Panc1 (cell line): ENCODE data around the gene HSD17B7. TPM values are rescaled to one million over a fixed set of nuclear protein-coding genes. Genes with fewer than 3 reads are reported as not detected.

Experiments
- ATAC-seq: fragments of 200-7000 bp; cut with Tn5 transposase; 2 replicates; pipeline ENCODE4 v1.9.1; 2020; ENCODE audit warnings: mild to moderate bottlenecking, moderate library complexity
- BruUV-seq: library from RNA; stranded (reverse); fragments of 400-500 nt; replicated peaks from 2 replicates; lab custom pipeline; 2021; lab: Mats Ljungman, UMichigan
- CTCF ChIA-PET: fragments of 300-600 bp; sonication (Branson Sonifier 250); formaldehyde crosslinking; loops from one replicate; lab custom pipeline; 2022; ENCODE audit warnings: antibody characterized with exemption; lab: Charles Lee
- POLR2A ChIA-PET: fragments of 300-600 bp; sonication (Branson Sonifier 250); formaldehyde crosslinking; loops from one replicate; lab custom pipeline; 2022; ENCODE audit warnings: antibody characterized with exemption; lab: Charles Lee
- DNase-seq: peaks from one replicate; pipeline ENCODE4 v3.0.0-alpha.2; 2010; ENCODE audit warnings: low read depth, low spot score
- H3K27ac ChIP-seq: 2 replicates; pipeline ENCODE4 v1.5.1; 2011; ENCODE audit warnings: mild to moderate bottlenecking, low read length, inconsistent platforms
- H3K27me3 ChIP-seq: fragments of 200-500 bp; sonication (Bioruptor generic); 2 replicates; pipeline ENCODE4 v1.6.0; 2014; ENCODE audit warnings: low read length, inconsistent platforms; ENCODE audit not compliant: control insufficient read depth, insufficient read depth
- H3K36me3 ChIP-seq: fragments of 200-500 bp; sonication (Bioruptor generic); 2 replicates; pipeline ENCODE4 v1.5.1; 2014; ENCODE audit warnings: inconsistent platforms, mild to moderate bottlenecking, low read length, moderate library complexity; ENCODE audit not compliant: control insufficient read depth, insufficient read depth
- H3K4me1 ChIP-seq: 2 replicates; pipeline ENCODE4 v1.5.1; 2011; ENCODE audit warnings: inconsistent platforms, mild to moderate bottlenecking, low read length, moderate library complexity; ENCODE audit not compliant: control insufficient read depth, insufficient read depth
- H3K4me3 ChIP-seq, 2 experiments: 2 replicates each; pipeline ENCODE4 v1.5.1; 2011 to 2012; ENCODE audit warnings: low read depth in 2 of 2, low read length in 2 of 2, mild to moderate bottlenecking in 2 of 2, inconsistent platforms in 1 of 2, moderate library complexity in 1 of 2
- H3K9me3 ChIP-seq: fragments of 200-500 bp; sonication (Bioruptor generic); 2 replicates; pipeline ENCODE4 v1.5.1; 2014; ENCODE audit warnings: low read depth, mild to moderate bottlenecking, inconsistent platforms, low read length, moderate library complexity; ENCODE audit not compliant: control insufficient read depth, insufficient read depth
- POLR2AphosphoS5 ChIP-seq: IDR thresholded peaks from 2 replicates; pipeline ENCODE4 v1.6.1; 2012; ENCODE audit warnings: mild to moderate bottlenecking, low read depth, low read length, moderate library complexity
- SIN3A ChIP-seq: IDR thresholded peaks from 2 replicates; pipeline ENCODE4 v1.6.1; 2012; ENCODE audit warnings: low read depth, mild to moderate bottlenecking, low read length, moderate library complexity, borderline replicate concordance; ENCODE audit not compliant: insufficient read depth
- TCF7L2 ChIP-seq: IDR thresholded peaks from 2 replicates; pipeline ENCODE4 v1.6.1; 2011; ENCODE audit warnings: mild to moderate bottlenecking, low read depth, low read length, inconsistent platforms
- in situ Hi-C: cut with HindIII; loops from 2 replicates; pipeline ENCODE4 v1.10.0; 2016; ENCODE audit warnings: low sequenced_read_pairs, low pct_unique_long_range_greater_than_20kb
- intact Hi-C: fragments of 100-400 bp; cut with micrococcal nuclease; formaldehyde crosslinking; loops from one replicate; pipeline ENCODE4 v1.10.0; 2022; ENCODE audit not compliant: unreplicated experiment
- total RNA-seq: library from RNA; stranded (reverse); gene quantifications from one replicate; pipeline ENCODE4 v1.2.1, GENCODE V29; 2021; ENCODE audit not compliant: unreplicated experiment
- TF ChIP-seq, protein P1 (sequence below), 2 experiments: IDR thresholded peaks; 2 replicates each; pipeline ENCODE4 v1.6.1; 2011 to 2012; ENCODE audit warnings: low read depth in 2 of 2, control low read depth in 1 of 2, low read length in 1 of 2, mild to moderate bottlenecking in 1 of 2, moderate library complexity in 1 of 2; ENCODE audit not compliant: insufficient read depth in 1 of 2
- TF ChIP-seq, protein P2 (sequence below): fragments of 450-650 bp; IDR thresholded peaks from 2 replicates; pipeline ENCODE4 v1.5.1; 2017; ENCODE audit warnings: mild to moderate bottlenecking

HSD17B7 gene
- total RNA-seq, 1 experiment from 2014 or later, result 24.6 TPM

DNA sequence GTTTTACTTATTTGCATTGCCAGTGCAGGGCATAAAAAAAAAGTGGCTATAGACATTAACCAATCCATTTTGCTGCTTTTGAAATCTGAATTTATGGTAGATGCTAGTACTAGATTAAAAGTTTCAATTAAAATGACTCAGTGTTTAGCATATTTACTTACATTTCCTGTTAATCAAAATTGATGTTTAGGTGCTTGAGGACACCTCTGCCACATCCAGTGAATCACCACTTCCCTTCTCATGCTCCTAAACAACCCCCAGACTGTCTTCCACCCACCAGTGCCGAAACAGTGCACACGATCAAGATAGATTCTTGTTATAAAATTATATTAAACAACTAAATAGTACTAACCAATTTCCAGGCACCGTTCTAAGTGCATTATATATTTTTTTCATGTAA lies 32.7 kb downstream of the HSD17B7 start:
- no peak for ATAC-seq
- BruUV-seq, result no TSS peak
- POLR2A ChIA-PET, result no interaction called here
- in situ Hi-C loops, result no loop called here
- H3K4me3 ChIP-seq, result no peak overlapping the region
- H3K27ac ChIP-seq, result no peak overlapping the region
- CTCF ChIA-PET, result interaction anchor here (0.7 to 0.9 kb wide), 2 partner anchors 23 to 34 kb away, joined by 3 to 4 read pairs; no protein-coding TSS in a partner anchor
- intact Hi-C loops, result no loop called here
- peaks cover 4% of the 10 kb centered on the region; the same call in 1 of the 2 replicates for H3K27me3 ChIP-seq
- H3K9me3 ChIP-seq, result no peaks in the 10 kb centered on the region
- no peaks in the 10 kb centered on the region; the same call in 1 of the 2 replicates for H3K4me1 ChIP-seq
- H3K36me3 ChIP-seq, result no peaks in the 10 kb centered on the region
- DNase-seq, result no peak
- TF ChIP-seq TCF7L2 (no peak), POLR2AphosphoS5 (no peak), SIN3A (no peak)
- TF ChIP-seq, protein P1, sequence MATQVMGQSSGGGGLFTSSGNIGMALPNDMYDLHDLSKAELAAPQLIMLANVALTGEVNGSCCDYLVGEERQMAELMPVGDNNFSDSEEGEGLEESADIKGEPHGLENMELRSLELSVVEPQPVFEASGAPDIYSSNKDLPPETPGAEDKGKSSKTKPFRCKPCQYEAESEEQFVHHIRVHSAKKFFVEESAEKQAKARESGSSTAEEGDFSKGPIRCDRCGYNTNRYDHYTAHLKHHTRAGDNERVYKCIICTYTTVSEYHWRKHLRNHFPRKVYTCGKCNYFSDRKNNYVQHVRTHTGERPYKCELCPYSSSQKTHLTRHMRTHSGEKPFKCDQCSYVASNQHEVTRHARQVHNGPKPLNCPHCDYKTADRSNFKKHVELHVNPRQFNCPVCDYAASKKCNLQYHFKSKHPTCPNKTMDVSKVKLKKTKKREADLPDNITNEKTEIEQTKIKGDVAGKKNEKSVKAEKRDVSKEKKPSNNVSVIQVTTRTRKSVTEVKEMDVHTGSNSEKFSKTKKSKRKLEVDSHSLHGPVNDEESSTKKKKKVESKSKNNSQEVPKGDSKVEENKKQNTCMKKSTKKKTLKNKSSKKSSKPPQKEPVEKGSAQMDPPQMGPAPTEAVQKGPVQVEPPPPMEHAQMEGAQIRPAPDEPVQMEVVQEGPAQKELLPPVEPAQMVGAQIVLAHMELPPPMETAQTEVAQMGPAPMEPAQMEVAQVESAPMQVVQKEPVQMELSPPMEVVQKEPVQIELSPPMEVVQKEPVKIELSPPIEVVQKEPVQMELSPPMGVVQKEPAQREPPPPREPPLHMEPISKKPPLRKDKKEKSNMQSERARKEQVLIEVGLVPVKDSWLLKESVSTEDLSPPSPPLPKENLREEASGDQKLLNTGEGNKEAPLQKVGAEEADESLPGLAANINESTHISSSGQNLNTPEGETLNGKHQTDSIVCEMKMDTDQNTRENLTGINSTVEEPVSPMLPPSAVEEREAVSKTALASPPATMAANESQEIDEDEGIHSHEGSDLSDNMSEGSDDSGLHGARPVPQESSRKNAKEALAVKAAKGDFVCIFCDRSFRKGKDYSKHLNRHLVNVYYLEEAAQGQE (IDR thresholded peaks at IDR 0.05; ENCODE audit: insufficient read depth in 1 of 2, low read depth in 2 of 2, low read length in 1 of 2), result no peak
- TF ChIP-seq, protein P2, sequence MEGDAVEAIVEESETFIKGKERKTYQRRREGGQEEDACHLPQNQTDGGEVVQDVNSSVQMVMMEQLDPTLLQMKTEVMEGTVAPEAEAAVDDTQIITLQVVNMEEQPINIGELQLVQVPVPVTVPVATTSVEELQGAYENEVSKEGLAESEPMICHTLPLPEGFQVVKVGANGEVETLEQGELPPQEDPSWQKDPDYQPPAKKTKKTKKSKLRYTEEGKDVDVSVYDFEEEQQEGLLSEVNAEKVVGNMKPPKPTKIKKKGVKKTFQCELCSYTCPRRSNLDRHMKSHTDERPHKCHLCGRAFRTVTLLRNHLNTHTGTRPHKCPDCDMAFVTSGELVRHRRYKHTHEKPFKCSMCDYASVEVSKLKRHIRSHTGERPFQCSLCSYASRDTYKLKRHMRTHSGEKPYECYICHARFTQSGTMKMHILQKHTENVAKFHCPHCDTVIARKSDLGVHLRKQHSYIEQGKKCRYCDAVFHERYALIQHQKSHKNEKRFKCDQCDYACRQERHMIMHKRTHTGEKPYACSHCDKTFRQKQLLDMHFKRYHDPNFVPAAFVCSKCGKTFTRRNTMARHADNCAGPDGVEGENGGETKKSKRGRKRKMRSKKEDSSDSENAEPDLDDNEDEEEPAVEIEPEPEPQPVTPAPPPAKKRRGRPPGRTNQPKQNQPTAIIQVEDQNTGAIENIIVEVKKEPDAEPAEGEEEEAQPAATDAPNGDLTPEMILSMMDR, result no peak

DNA sequence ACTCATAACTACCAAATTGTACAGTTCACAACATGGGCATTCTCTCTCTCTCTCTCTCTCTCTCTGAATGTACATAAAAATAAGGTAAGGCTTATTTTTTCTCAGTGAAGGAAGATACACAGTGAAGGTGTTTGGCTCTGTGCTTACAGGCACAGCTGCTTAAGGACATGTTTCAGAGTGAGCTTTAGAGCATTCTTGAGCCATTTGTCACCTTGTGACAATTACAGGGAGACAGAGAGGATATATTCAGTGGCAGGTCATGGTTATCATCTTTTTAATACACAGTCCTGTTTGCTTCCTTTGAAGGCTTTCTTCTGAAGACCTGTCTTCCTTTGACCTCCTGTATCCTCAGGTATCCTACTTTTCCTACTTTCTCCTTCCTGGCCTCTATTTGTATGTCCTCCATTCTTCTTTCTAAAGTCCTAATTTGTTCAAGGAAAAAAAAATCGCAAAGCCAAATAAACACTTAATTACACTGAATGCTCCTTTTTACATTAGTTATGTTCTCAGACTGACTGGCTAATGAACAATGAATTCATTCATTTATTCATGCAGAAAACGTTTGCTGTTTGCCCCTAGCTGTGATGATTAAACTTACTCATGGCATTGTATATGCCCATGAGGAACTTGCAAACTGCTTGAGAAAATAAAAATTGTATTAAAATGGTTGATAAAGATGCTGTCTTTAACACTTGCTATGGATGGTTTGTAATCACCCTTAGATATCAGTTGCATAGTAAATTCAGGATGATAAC lies 33.4 kb downstream of the HSD17B7 start:
- DNase-seq (no peak), ATAC-seq (0 out of 2 replicates have a peak, but pooled peaks have one; percentile 31)
- no TSS peak for BruUV-seq
- Histone ChIP-seq H3K36me3 (no peaks in the 10 kb centered on the region), H3K27ac (no peak overlapping the region), H3K4me3 (no peak overlapping the region), H3K4me1 (no peaks in the 10 kb centered on the region; the same call in 1 of the 2 replicates), H3K9me3 (no peaks in the 10 kb centered on the region), H3K27me3 (peaks cover 4% of the 10 kb centered on the region; the same call in 1 of the 2 replicates)
- ChIA-PET POLR2A (no interaction called here), CTCF (interaction anchor here (0.7 kb wide), 1 partner anchor 33 kb away, joined by 3 read pairs; no protein-coding TSS in a partner anchor)
- intact Hi-C loops (no loop called here), in situ Hi-C loops (no loop called here)
- TF ChIP-seq, protein P2, result no peak
- no peak for TF ChIP-seq TCF7L2
- TF ChIP-seq POLR2AphosphoS5, result no peak
- TF ChIP-seq SIN3A, result no peak
- TF ChIP-seq, protein P1 (IDR thresholded peaks at IDR 0.05; ENCODE audit: insufficient read depth in 1 of 2, low read depth in 2 of 2, low read length in 1 of 2), result no peak
